K562 (cell line): ENCODE results near the gene C4A. TPM values are rescaled to one million over a fixed set of nuclear protein-coding genes. Genes with fewer than 3 reads are reported as not detected.

Experiments
- BRF1 ChIP-seq: IDR thresholded peaks from 3 replicates; pipeline ENCODE4 v1.6.1; 2011; ENCODE audit warnings: borderline replicate concordance, mild to moderate bottlenecking; ENCODE audit not compliant: insufficient read length; ENCODE audit errors: extremely low read depth
- CSDE1 ChIP-seq, 2 experiments: fragments of 450-650 bp; IDR thresholded peaks; 2 replicates each; pipeline ENCODE4 v1.6.1; 2016; ENCODE audit warnings: mild to moderate bottlenecking in 1 of 2
- HDAC8 ChIP-seq: fragments of 450-650 bp; IDR thresholded peaks from 2 replicates; pipeline ENCODE4 v1.6.1; 2016; ENCODE audit warnings: mild to moderate bottlenecking, missing genetic modification characterization, moderate library complexity, missing compliant biosample characterization
- HDGF ChIP-seq: fragments of 450-650 bp; IDR thresholded peaks from 2 replicates; pipeline ENCODE4 v1.6.1; 2016
- HLTF ChIP-seq: fragments of 450-650 bp; IDR thresholded peaks from 2 replicates; pipeline ENCODE4 v1.6.1; 2016
- HMG20A ChIP-seq: fragments of 450-650 bp; formaldehyde crosslinking; conservative IDR thresholded peaks from 2 replicates; pipeline ENCODE4 v1.4.0; 2020; ENCODE audit warnings: mild to moderate bottlenecking, mixed read lengths
- HMG20B ChIP-seq: fragments of 250-450 bp; sonication (Bioruptor Pico); IDR thresholded peaks from 2 replicates; pipeline ENCODE4 v1.5.0; 2021; ENCODE audit warnings: mild to moderate bottlenecking
- MTA3 ChIP-seq: fragments of 450-650 bp; formaldehyde crosslinking; IDR thresholded peaks from 2 replicates; pipeline ENCODE4 v1.6.1; 2017; ENCODE audit warnings: mild to moderate bottlenecking, borderline replicate concordance
- PCBP1 ChIP-seq: fragments of 200-400 bp; formaldehyde crosslinking; IDR thresholded peaks from 2 replicates; pipeline ENCODE4 v1.6.1; 2018; ENCODE audit warnings: mild to moderate bottlenecking, low read depth, low read length; ENCODE audit not compliant: poor library complexity, severe bottlenecking
- REST ChIP-seq, 2 experiments: fragments of 450-650 bp; formaldehyde crosslinking in 1 of 2; IDR thresholded peaks; 2 replicates each; pipeline versions ENCODE4 v1.4.0 to v1.6.1; 2014 to 2020; ENCODE audit warnings: mild to moderate bottlenecking in 2 of 2, borderline replicate concordance in 1 of 2, low read depth in 1 of 2
- SMARCA4 ChIP-seq: fragments of 450-650 bp; IDR thresholded peaks from 2 replicates; pipeline ENCODE4 v1.6.1; 2016
- SREBF1 ChIP-seq: fragments of 150-350 bp; IDR thresholded peaks from 2 replicates; pipeline ENCODE4 v1.6.1; 2014; ENCODE audit warnings: antibody characterized with exemption, low read depth, low read length, borderline replicate concordance
- TAF7 ChIP-seq: fragments of 450-650 bp; IDR thresholded peaks from 2 replicates; pipeline ENCODE4 v1.6.1; 2016; ENCODE audit warnings: missing genetic modification characterization, missing compliant biosample characterization
- TSC22D4 ChIP-seq: fragments of 450-650 bp; IDR thresholded peaks from 2 replicates; pipeline ENCODE4 v1.6.1; 2016; ENCODE audit warnings: missing genetic modification characterization, missing biosample characterization, control low read depth
- ZNF253 ChIP-seq: fragments of 250-450 bp; sonication (Bioruptor Pico); conservative IDR thresholded peaks from 2 replicates; pipeline ENCODE4 v1.6.1; 2021; ENCODE audit warnings: mild to moderate bottlenecking
- ZNF274 ChIP-seq: IDR thresholded peaks from 2 replicates; pipeline ENCODE4 v1.6.1; 2011; ENCODE audit warnings: low read depth, mild to moderate bottlenecking, low read length, moderate library complexity, borderline replicate concordance
- ZNF444 ChIP-seq: fragments of 250-450 bp; sonication (Bioruptor Pico); IDR thresholded peaks from 2 replicates; pipeline ENCODE4 v1.4.0; 2020; ENCODE audit warnings: mild to moderate bottlenecking, moderate library complexity
- ZNF561 ChIP-seq: fragments of 450-650 bp; formaldehyde crosslinking; conservative IDR thresholded peaks from 2 replicates; pipeline ENCODE4 v1.4.0; 2020; ENCODE audit warnings: mild to moderate bottlenecking, moderate library complexity
- polyA plus RNA-seq, 8 experiments: library from polyadenylated mRNA; depleted of rRNA in 4 of 8; stranded (reverse) in 5 of 8; unstranded in 3 of 8; fragments of >200 nt; fragmentation: Nextera tagmentation in 2 of 8; fragmentation: Illumina TruSeq in 1 of 8; extraction: Ambion mirVana in 2 of 8; extraction: Trizol in 1 of 8; gene quantifications; 2 replicates each; pipeline versions ENCODE4 v1.2.1 to v1.2.3, GENCODE V29; 2011 to 2014; ENCODE audit warnings: inconsistent platforms in 1 of 8, missing spikeins in 1 of 8
- total RNA-seq, 7 experiments: library from RNA; depleted of rRNA in 6 of 7; stranded (reverse); fragments of >200 nt in 6 of 7; fragmentation: Illumina TruSeq in 2 of 7; extraction: Trizol in 2 of 7; gene quantifications; 2 replicates each; pipeline versions ENCODE4 v1.2.1 to v1.2.3, GENCODE V29; 2011 to 2021; ENCODE audit warnings: low replicate concordance in 1 of 7
- TF ChIP-seq, protein P1 (sequence below): fragments of 450-650 bp; conservative IDR thresholded peaks from 2 replicates; pipeline ENCODE4 v1.6.1; 2016; ENCODE audit warnings: missing genetic modification characterization, low read depth, mild to moderate bottlenecking, missing compliant biosample characterization, moderate library complexity

C4A gene
- total and polyA plus RNA-seq, 9 of the 15 experiments (the other 6 are each of a cell fraction or from before 2014, with no cell fraction given) = 0.27 to 7.6 (median 5.0) TPM

DNA sequence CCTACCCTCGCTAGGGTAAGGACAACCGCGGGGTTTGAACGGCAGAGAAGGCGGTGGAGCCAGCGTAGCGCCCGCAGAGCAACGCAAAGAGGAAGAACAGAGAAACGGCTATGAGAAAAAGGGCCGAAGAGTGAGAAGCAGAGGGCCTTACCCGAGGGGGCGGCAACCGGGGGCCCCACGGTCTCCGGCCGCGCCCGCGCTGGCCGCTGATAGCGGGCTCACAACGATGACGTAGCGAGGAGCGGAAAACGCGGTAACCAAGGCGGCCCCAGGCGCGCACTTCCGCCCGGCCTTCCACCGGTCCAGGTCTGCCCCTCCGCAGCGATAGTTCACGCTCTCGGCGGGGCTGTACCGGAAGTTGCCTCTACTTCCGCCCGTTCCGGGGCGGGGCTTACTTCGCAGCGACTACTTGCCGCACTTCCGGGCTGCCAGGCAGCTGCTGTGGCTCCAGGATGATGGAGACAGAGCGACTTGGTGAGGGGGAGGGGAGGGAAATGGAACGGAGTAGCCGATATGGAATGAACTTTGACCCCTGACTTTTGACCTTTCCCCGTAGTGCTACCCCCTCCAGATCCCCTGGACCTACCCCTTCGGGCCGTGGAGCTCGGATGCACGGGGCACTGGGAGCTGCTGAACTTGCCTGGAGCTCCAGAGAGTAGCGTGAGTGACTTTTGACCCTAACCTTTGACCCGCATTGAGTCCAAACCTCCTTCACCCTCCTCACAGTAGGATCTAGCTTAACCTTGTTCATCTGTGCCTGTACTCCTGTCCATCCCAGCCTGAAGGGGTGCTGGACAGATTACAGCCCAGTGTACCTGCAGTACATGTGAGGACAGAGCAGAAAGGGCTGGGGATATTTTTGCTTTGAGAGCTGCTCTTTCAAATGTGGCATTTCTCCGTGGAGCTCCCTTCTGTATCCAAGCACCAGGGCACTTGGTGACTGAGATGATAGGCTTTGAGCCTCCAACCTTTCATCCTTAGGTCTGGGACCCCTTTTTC lies 22.8 kb upstream of the C4A start, which contains the start of the genes NELFE and SKIC2 (continued):
- TF ChIP-seq HLTF = peak; percentile 97
- peak in 1 of 2 experiments; percentile 91; a peak in 2 of 4 replicates for TF ChIP-seq CSDE1 (IDR thresholded peaks at IDR 0.05)
- no peak for TF ChIP-seq HDGF
- TF ChIP-seq HDAC8 (tag) = peak; percentile 91
- TF ChIP-seq, protein P1, sequence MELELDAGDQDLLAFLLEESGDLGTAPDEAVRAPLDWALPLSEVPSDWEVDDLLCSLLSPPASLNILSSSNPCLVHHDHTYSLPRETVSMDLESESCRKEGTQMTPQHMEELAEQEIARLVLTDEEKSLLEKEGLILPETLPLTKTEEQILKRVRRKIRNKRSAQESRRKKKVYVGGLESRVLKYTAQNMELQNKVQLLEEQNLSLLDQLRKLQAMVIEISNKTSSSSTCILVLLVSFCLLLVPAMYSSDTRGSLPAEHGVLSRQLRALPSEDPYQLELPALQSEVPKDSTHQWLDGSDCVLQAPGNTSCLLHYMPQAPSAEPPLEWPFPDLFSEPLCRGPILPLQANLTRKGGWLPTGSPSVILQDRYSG (tag) = peak; percentile 97
- no peak; the same call in none of the 2 replicates for TF ChIP-seq SREBF1
- peak; percentile 85 for TF ChIP-seq TAF7 (tag)
- TF ChIP-seq TSC22D4 (tag) = no peak
- no peak for TF ChIP-seq HMG20A (CRISPR knock-in tag)
- TF ChIP-seq BRF1 = no peak
- TF ChIP-seq REST (IDR thresholded peaks at IDR 0.05; ENCODE audit: borderline replicate concordance) = no peak
- peak; percentile 53; the same call in 1 of the 2 replicates for TF ChIP-seq REST (CRISPR knock-in tag; IDR thresholded peaks at IDR 0.05; ENCODE audit: low read depth)
- TF ChIP-seq ZNF274 = no peak
- peak; percentile 85 for TF ChIP-seq ZNF444
- no peak for TF ChIP-seq HMG20B (CRISPR knock-in tag)
- peak; percentile 93 for TF ChIP-seq MTA3
- peak; percentile 31; the same call in 1 of the 2 replicates for TF ChIP-seq ZNF561
- TF ChIP-seq SMARCA4 = peak; percentile 55
- peak; percentile 98 for TF ChIP-seq PCBP1
- TF ChIP-seq ZNF253 = 0 out of 2 replicates have a peak, but pooled peaks have one; percentile 42
